NCI-H1436 treated with DMSO at 0.1 percent for 48 hours (cell line): ENCODE data around the gene STAT6.
"Not testable (repeated sequence)": the region's sequence is repeated elsewhere in the genome, so short reads cannot be mapped to it uniquely, and the experiment has no call there.

Experiments used
- DNase-seq: peaks from one replicate; lab custom pipeline; 2025; lab: John Stamatoyannopoulos, UW

Gene STAT6

GRCh38 chr12:57087691-57088353 lies 23.3 kb downstream of the STAT6 start:
- peak; percentile 37 for DNase-seq

- DNase-seq, result no peak
Observed at GRCh38 chr12:57087010-57087690, 24.0 kb downstream of the STAT6 start.

- peak; percentile 63 for DNase-seq
Observed at GRCh38 chr12:57086493-57087009, 24.6 kb downstream of the STAT6 start.

GRCh38 chr12:57085999-57086492 lies 25.1 kb downstream of the STAT6 start:
- DNase-seq, result no peak

- no peak for DNase-seq
Observed at GRCh38 chr12:57080855-57081254, 30.3 kb downstream of the STAT6 start.

GRCh38 chr12:57079821-57080220 lies 31.3 kb downstream of the STAT6 start:
- no peak for DNase-seq

- DNase-seq, result peak; percentile 100
Observed at GRCh38 chr12:57078519-57079404, 32.4 kb downstream of the STAT6 start, which contains the start of gene NEMP1. NEMP1 (minus strand) TSS chr12:57078791; CDS start chr12:57078745, 46 bp downstream.

GRCh38 chr12:57073566-57074450 lies 37.4 kb downstream of the STAT6 start:
- not testable (repeated sequence) for DNase-seq

- DNase-seq, result no peak
Observed at GRCh38 chr12:57072661-57073060, 38.5 kb downstream of the STAT6 start.

- peak; percentile 49 for DNase-seq
Observed at GRCh38 chr12:57069523-57069922, 41.6 kb downstream of the STAT6 start.

GRCh38 chr12:57066245-57066644 lies 44.9 kb downstream of the STAT6 start:
- no peak for DNase-seq

GRCh38 chr12:57063991-57064685 lies 47.0 kb downstream of the STAT6 start:
- DNase-seq, result no peak

- no peak for DNase-seq
Observed at GRCh38 chr12:57058454-57058853, 52.7 kb downstream of the STAT6 start.

- no peak for DNase-seq
Observed at GRCh38 chr12:57057067-57057751, 54.0 kb downstream of the STAT6 start.

- DNase-seq, result no peak
Observed at GRCh38 chr12:57055824-57056223, 55.3 kb downstream of the STAT6 start.

GRCh38 chr12:57053901-57054300 lies 57.3 kb downstream of the STAT6 start:
- DNase-seq, result not testable (repeated sequence)

- not testable (repeated sequence) for DNase-seq
Observed at GRCh38 chr12:57053146-57053545, 58.0 kb downstream of the STAT6 start.

GRCh38 chr12:57051011-57051410 lies 60.2 kb downstream of the STAT6 start:
- no peak for DNase-seq

GRCh38 chr12:57049890-57050289 lies 61.3 kb downstream of the STAT6 start, which contains the start of gene MYO1A:
MYO1A (minus strand) TSS chr12:57050129; CDS start chr12:57048323, 1,806 bp downstream.
- no peak for DNase-seq

GRCh38 chr12:57049119-57049446 lies 62.1 kb downstream of the STAT6 start:
- no peak for DNase-seq
